HG03457 (cell line): ENCODE data around the gene ONECUT1.

Experiments
- ATAC-seq: cut with Tn5 transposase; IDR thresholded peaks from one replicate; pipeline ENCODE4 v1.9.1; 2021; ENCODE audit warnings: moderate number of reproducible peaks; ENCODE audit not compliant: unreplicated experiment

Gene ONECUT1

DNA sequence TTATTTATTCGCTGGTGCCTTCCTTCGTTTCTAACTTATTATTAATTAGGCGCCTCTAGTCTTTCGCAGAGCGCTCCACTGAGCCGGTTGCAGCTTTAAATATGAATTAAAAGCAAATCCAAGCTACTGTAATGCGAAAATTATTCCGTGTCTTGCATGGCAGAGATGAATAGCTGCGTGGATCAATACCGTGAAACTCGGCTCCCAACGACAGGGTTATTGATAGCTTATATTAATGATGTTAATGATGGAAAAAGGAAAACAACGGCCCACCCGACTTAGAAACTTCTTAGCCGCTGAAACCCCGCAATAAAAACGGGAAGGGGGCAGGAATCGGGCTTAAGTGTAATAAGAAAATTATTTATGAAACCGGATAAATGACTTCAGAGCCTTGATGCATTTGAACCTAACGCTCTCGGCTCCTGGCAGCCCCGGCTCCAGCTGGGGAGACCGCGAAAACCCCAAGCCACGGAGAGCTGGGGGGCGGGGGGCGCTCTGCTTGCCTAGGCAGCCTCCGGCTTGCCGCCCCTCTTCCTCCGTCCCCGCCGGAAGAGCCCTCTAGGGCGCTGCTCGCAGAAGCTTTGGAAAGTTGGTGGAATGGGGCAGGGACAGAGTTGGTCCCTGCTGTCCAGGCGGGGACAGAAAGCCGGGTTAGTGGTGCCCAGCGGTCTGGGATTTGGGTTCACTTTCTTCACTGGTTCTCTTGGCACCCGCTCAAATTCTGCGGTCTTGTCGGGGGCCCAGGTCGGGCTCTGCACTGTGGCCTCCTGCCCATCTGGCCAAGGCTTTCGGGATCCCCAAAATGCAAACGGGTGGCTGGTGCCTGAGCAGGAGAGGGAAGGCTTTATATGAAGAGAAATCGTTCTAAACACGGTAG lies 7.7 kb upstream of the ONECUT1 start:
- no peak for ATAC-seq

DNA sequence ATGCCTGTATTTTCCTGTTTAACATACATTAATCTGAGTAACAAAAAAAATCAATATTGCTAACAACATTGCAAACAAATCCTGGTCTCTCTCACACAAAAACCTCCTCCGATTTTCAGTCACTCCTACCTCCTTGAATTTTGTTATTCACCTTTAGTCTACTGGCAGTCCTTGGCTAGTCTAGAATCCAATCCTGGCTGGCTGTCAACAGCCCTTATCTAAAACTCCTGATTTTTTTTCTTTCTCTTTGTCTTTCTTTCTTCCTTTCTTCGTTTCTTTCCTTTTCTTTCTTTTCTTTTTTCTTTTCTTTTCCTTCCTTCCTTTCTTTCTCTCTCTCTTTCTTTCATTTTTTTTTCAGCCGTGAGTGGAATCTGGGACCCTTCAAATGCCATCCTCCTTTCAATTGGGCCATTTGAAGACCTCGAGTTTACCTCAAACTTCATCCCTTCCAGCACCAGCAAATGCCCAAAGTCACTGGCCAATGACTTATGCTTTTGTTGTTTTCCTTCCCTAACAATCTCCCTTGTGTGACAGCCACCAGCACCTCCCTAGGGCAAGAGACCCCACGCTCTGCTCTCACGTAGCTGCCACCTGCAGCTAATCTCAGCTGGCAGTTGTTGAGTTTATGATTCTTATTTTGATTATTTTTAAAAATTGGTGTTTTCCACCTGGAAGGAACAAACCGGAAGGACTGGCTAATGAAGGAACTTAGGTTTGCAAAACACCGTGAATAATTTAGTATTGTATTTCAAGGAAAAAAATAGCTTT lies 6.8 kb upstream of the ONECUT1 start:
- no peak for ATAC-seq

DNA sequence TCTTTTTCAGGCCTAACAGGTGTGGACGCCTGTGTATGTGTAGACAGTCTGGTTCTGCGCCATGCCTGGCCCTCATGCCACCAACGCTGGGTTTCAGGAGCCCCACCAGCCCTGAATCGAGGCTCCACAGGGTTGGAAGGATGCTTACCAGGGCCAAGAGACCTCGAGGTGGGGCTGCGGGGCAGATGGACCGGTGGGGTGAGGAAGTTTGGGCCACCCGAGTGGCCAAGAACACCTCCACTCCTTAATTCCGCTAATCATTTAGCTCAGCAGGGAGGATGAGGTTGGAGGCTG lies 6.0 kb upstream of the ONECUT1 start:
- ATAC-seq = no peak

DNA sequence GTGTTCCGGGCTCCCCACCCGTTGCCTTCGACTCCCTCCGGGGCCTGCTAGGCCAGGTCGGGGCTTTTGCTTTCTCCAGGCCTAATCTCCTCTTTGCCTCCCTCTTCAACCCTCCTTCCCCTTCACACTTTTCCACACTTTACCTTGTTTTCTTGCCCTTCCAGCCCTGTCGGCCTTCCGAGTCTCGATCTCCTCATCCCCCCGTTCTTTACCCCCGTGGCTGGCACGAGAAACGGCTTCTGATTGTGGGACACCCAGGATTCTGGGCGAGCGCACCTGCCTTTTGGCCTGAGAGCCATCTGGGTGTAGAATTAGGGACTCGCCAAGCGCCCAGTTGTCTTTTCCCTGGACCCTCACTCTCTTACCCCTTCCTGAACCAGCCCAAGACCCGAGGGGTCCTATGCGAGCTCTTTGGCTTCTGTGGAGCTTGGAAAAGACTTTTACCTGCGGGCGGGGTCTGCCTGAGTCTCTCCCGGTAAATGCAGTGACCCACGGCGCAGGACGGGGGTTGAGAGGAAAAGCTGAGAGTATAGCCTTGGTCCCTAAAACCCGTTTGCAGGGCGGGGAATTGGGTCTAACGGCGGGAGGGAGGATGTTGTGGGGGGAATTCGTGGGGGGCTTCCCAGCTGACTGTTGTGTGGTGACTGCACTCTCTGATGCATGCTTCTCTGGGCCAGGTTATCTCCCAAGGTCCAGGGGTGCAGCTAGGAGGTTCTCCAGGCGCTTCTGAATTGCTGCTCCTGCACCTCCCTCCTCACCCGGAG lies 5.5 kb upstream of the ONECUT1 start:
- no peak for ATAC-seq

DNA sequence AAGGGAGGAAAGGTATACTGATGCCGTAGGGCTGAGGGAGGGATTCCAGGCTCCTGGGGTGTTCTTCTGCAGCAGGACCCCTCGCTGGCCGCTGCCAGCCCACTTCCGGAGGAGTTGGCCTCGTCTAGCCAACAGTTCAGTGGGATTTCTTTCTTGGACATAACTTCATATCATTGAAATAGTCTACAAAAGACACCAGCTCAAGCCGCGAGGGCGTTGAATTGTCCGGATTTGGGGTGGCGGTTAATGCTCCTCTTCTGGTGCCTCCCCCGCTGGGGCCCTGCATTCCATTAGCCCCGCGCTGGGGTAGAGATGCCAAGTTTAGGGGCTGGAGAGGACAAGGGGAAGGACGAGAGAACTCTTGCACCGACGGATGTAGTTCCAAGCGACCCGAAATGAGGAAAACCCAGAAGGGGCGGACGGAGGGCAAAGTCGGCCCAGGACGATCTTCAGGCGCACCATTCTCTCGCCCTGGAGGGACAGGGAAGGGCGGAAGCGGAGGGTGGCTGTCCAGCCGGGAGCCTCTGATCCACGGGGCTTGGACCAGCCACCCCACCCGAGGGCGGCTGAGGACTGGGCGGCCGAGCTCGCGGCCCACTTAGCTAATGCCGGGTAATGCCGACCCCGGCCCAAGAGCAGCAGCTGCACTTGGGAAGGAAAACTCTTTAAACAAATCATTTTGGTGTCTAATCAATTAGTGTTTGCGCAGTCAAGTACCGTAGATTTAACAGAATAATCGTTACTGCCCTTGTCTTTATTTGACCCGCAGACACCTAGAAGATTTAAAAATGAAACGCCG lies 4.7 kb upstream of the ONECUT1 start:
- ATAC-seq = no peak

DNA sequence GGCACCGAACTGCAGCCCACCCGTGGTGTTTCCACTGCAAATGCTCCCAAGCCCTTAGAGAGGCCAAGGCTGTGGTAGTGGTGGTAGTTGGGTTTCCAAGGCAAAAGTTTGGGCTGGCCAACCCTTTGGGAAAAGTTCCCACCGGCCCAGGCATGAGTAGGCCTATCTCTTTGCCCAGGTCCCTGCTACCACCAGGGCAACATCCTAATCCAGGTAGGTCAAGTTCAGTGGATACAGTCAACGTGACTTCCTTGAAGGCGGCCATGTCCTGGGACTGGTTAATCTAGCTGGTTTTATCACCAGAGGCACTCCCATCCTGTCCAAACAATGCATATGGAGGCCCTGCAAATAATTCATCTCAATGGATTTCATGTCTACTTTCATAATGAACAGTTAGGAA lies 1.6 kb upstream of the ONECUT1 start:
- no peak for ATAC-seq

DNA sequence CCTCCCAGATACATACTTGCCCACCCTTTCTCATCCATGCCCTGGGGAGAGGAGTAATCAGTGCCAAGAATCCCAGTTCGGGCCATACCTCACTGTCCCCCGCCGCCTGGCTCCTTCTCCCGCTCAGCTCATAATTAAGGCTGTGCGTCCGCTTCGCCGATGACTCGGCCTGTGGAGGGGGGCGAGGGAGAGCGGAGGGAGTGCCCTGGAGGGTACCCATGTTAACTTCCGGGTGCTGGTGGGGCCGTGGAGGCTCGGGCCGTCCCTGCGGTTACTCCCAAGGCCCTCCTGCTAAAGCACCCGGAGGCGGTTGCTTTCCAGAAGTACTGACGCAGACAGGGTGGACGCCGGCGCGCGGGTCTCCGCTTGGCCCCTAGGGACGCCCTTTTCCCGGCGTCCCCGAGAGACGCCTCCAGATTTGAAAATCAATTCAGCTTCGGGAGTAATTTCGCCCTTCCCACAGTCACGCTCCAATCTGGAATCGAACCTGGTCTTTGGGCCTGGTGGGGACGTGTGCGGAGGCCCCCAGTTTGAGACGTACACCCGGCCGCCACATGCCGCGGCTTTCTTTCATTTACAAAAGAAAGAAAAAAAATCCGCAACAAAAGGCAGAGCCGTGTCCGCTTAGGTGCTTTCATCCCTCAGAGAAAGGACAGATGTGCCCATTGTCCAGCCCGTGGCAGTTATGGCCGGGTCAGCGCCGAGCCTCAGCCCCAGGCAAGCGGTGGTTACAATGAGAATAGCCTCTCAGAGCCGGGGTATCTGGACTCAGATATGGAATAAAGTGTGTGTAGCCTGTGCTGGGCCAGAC lies 1.0 kb upstream of the ONECUT1 start:
- ATAC-seq = no peak

DNA sequence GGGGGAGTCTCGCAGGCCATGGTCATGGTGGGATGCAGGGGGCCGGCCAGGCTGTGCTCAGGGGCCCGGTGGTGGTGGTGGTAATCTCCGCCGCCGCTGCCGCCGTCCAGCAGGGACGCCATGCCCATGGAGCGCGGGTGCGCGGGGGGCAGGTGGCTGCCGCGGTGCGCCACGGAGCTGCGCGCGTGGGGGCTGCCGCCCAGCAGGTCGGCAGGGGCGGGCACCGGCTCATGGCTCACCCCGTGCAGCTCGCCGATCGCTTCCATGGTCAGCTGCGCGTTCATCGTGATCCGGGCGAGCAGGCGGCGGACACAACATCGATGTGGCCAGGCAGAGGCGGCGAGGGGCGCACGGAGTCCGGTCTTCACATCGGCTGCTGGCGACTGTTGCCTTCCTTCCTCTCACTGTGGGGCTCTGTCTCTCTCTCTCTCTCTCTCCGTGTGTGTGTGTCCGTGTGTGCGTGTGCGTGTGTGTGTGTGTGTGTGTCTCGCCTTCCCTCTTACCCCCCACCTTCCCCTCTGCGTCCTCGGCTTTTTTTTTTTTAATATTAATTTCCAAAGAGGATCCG lies 451 bp downstream of the ONECUT1 start:
- ATAC-seq = no peak

DNA sequence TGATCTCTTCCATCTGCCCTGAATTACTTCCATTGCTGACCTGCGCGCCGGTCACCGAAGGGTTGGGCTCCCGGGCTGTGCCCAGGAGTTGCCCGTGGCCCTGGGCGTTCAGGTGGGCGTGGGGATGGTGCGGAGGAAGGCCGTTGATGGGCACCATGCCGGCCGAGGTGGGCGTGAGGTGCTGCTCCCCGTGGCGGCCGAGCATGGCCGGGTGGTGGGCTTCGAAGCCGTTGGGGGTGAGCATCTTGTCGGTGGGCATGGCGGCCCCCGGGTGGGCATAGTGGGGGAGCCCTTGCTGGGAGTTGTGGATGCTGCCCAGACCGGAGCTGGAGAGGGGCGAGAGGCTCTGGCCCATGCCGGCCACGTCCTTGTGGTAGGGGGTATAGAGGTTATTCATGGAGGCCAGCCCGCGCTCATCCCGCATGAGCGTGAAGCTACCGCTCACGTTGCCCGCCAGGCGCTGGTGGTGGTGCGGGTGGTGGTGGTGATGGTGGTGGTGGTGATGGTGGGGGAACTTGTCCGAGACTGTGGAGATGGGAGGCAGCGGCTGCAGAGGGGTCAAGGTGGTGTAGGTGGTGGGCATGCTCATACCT lies 1.0 kb downstream of the ONECUT1 start:
- no peak for ATAC-seq

DNA sequence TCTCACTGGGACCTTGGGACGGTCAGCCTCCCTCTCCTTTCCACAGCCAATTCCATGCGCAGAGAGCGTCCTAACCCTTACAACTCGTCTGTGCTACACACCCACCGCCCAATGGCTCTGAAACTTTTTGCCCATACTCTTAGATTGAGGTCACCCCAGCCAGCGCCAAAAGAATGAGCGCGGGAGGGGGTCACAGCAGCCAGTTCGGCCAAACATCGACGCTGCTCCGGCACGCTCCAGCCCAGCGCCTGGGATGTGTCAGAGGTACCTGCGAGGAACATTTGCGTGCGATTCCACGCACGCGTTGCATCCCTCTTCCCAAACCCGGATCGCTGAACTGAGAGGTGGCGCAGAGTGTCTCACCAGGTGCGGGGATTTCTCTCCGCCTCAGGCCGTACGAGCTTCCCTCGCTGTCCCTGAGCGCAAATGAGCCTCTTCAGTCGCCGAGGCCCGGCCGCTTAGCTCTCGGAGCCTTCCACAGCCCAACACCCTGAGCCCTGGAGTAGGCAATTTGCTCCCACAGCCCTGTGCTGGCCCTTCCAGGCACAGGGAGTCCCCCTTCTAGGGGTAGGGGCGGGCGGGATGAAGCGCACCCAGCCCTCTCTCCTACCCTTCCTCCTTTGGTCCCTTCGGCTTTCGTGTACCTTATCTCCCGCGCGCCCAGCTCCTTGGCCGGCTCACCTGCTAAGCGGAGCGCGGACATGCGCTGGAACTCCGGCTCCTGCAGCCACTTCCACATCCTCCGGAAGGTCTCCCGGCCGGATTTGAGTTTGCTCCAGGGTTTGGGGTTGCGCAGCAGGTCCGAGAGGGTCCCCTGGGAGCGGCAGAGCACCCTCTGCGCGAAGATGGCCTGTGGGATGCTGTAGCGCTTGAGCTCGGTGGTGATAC lies 1.8 kb downstream of the ONECUT1 start:
- no peak for ATAC-seq

DNA sequence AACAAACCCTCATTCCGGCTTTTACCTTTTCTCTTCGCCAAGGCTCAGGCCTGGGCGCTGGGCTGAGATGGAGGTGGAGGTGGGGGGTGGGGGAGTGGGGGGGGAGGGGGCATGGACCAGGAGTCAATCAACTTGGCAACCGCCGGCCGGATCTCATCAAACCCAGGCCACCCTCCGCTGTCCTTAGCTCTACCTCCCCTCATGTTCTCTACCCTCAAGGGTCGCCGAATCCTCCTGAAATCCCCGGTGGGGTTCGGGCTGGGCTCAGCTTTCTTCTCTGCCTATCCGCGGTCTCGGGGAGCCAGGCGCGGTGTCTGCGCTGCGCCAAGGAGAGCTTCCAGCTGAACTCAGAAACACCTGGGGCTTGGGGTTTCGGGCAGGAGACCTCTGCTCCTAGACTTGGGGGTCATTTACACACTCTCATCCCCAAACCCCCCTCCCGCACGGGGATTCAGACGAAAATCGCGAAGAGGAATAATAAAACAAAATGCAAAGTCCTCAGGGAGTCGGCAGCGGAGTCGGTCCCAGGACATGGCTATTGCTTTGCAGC lies 2.5 kb downstream of the ONECUT1 start:
- no peak for ATAC-seq

DNA sequence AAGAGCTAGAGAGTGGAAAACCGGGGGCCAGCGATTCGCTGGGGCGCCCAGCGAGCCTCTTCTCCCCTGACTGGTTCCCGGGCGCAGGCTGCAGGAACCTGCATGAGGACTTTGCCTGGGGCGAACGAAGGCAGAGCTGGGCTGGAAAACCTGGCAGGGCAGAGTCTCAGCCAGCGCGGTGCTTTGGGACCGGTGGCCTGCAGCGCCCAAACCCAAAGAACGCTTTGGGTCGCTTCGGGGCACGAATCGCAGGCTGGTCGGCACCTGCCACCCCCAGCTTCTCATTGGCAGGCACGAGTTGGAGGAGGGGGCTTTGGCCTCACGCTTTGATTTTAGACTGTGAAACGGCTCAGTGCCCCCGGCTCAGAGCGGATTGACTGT lies 3.0 kb downstream of the ONECUT1 start:
- ATAC-seq = no peak

DNA sequence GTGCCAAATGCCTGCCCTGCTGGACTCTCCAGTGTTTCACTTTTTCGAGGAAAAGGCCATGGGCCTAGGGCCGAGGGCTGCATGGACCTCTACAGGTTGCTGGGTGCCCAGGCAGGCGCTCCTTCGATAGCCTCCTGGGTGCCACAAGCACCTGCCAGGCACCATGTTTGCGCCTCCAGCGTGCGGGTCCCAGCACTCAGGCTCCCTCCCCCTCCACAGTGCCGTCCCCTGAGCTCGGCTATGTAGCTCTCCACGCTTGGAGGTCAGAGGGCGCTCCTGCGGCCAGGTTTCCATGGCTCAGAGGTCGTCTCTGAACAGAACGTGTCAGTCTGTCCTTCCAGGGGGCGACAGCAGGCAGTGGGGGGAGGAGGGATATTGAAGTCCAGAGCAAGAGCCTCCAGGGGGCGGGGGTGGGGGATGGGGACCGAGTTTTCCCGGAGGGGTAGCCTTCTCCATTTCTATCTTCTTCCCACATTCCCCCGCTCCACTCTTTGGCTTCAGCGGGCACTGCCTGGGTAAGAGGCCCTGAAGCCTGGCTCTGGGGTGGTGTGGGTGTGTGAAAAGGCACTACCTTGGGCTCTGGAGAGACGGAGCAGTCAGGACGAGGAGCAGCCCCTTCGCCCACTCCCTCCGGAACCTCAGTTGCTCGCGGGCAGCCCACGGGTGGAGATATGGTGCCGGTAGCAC lies 3.6 kb downstream of the ONECUT1 start:
- ATAC-seq = no peak

DNA sequence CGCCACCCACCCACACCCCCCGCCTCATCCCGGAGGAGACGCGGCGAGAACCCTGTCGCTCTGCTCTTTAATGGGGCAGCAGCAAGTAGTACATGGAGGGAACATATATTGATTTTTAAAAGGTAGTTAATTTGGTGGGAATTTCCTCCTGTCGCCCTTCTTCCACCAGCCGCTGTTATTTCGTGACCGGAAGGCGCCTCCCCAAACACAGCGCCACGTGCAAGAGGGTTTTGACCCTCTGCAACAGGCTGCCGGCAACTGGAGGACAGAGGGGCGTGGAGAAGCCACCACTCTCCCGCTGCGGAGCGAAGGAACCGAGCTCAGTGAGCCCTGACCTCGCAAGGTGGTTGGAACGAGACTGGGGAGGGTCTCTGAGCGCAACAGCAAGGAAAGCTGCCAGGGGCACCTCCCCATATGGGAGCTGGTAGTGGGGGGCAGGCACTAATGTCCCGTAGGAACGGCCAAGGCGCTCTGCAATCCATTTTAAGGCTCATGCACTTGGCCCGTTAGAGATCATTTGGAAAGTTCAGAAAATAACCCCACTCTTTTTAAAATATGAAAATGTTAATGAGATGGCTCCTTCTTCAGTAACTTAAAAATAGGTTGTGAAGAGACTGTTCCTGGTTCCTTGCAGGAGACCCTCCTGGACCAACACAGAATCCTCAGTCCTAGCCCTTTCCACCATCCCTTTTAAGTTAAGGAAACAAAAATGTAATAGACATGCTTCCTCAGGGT lies 4.3 kb downstream of the ONECUT1 start:
- no peak for ATAC-seq

DNA sequence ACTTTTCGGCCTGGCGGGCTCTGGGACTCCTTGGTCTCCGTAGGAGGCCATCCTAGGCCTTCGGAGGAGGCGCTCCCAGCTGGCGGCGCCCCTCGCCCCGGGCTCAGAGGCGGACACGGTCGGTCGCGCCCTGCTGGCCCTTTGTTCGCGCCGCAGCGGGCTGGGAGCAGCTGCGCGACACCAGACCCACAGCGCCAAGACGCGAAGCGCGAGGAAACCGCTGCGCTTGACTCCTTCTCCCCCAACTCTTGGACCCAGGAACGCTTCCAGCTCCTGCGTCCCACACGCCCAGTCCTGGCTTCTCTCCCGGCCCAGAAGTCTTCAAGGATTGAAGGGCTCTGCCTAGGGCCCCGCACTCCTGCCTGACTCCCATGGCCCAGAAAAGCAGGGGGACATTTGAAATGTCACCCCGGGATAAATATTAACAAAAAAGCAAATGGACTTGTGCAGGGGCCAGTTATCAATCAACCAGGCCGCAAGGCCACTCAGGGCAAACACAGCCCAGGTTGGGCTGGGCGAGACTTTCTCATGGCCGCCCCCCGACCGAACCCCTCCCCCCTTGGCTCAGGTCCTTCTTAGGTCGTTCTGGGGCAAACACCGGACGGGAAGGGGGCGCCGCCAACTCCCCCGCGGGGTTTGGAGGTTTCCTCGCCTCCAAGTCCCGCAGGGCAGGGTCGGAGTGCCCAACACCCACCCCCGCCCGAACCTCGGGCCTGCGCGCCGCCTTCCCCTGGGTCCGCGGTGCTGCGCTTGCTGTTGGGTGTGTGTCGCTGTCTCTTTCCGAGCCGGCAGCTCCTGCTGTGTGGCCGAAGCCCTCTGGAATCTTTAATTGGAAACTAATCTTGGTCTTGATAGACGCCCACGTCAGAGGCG lies 5.1 kb downstream of the ONECUT1 start:
- no peak for ATAC-seq
